AG08396 (cell line): ENCODE data around the gene ACAP3.

Experiments
- DNase-seq: peaks from one replicate; pipeline ENCODE4 v3.0.0; 2012; ENCODE audit warnings: low spot score, mixed read lengths

ACAP3 gene

GRCh38 chr1:1300352-1300739 is 7.4 kb downstream of the ACAP3 start:
- no peak for DNase-seq

GRCh38 chr1:1299686-1300351 is 7.9 kb downstream of the ACAP3 start:
- no peak for DNase-seq

- peak; percentile 55 for DNase-seq
Measured at GRCh38 chr1:1298861-1299685, 8.7 kb downstream of the ACAP3 start.

GRCh38 chr1:1297802-1298424 is 9.8 kb downstream of the ACAP3 start:
- no peak for DNase-seq

- no peak for DNase-seq
Measured at GRCh38 chr1:1296070-1297061, 11.4 kb downstream of the ACAP3 start.

GRCh38 chr1:1295154-1295923 is 12.4 kb downstream of the ACAP3 start:
- DNase-seq, result no peak

GRCh38 chr1:1294250-1294890 is 13.4 kb downstream of the ACAP3 start:
- no peak for DNase-seq

- peak; percentile 45 for DNase-seq
Measured at GRCh38 chr1:1293263-1294249, 14.2 kb downstream of the ACAP3 start.

GRCh38 chr1:1292851-1293250 is 14.9 kb downstream of the ACAP3 start:
- peak; percentile 31 for DNase-seq

- peak; percentile 27 for DNase-seq
Measured at GRCh38 chr1:1292442-1292779, 15.3 kb downstream of the ACAP3 start.

GRCh38 chr1:1291548-1292441 is 15.9 kb downstream of the ACAP3 start:
- peak; percentile 73 for DNase-seq

GRCh38 chr1:1291023-1291528 is 16.7 kb downstream of the ACAP3 start:
- DNase-seq, result peak; percentile 39

- DNase-seq, result peak; percentile 73
Measured at GRCh38 chr1:1290238-1290731, 17.4 kb downstream of the ACAP3 start.

GRCh38 chr1:1287288-1288110 is 20.2 kb downstream of the ACAP3 start:
- no peak for DNase-seq

GRCh38 chr1:1286313-1287261 is 21.1 kb downstream of the ACAP3 start:
- DNase-seq, result no peak
